GM23338 (cell line): ENCODE measurements around the gene PTGER4.

ENCODE experiments used
- CREB1 ChIP-seq: fragments of 250-450 bp; sonication (Bioruptor Pico); IDR thresholded peaks from 2 replicates; pipeline ENCODE4 v1.5.0; 2020; ENCODE audit warnings: low read depth, mild to moderate bottlenecking, moderate library complexity
- CTCF ChIP-seq, 2 experiments: fragments of 200-600 bp in 1 of 2; sonication (generic) in 1 of 2; conservative IDR thresholded peaks; 2 replicates each; pipeline versions ENCODE4 v1.5.1 to v1.6.1; 2016 to 2017; ENCODE audit warnings: antibody characterized with exemption in 2 of 2, low read depth in 2 of 2, mild to moderate bottlenecking in 2 of 2, moderate library complexity in 1 of 2
- ETS1 ChIP-seq: IDR thresholded peaks from 2 replicates; pipeline ENCODE4 v1.6.1; 2016; ENCODE audit warnings: antibody characterized with exemption
- EZH2 ChIP-seq: fragments of 200-600 bp; sonication (generic); IDR thresholded peaks from one replicate; pipeline ENCODE4 v1.8.0; 2017; ENCODE audit warnings: antibody characterized with exemption, mild to moderate bottlenecking, low read depth; ENCODE audit not compliant: unreplicated experiment
- EZH2phosphoT487 ChIP-seq: fragments of 200-600 bp; sonication (generic); IDR thresholded peaks from one replicate; pipeline ENCODE4 v1.8.1; 2018; ENCODE audit warnings: antibody characterized with exemption; ENCODE audit not compliant: unreplicated experiment
- JUNB ChIP-seq: IDR thresholded peaks from one replicate; pipeline ENCODE4 v1.6.1; 2016; ENCODE audit warnings: antibody characterized with exemption; ENCODE audit not compliant: unreplicated experiment
- POLR2AphosphoS5 ChIP-seq: IDR thresholded peaks from 2 replicates; pipeline ENCODE4 v1.6.1; 2016; ENCODE audit warnings: antibody characterized with exemption, low read depth
- REST ChIP-seq: IDR thresholded peaks from one replicate; pipeline ENCODE4 v1.6.1; 2018; ENCODE audit warnings: antibody characterized with exemption; ENCODE audit not compliant: unreplicated experiment
- STAT1 ChIP-seq: IDR thresholded peaks from one replicate; pipeline ENCODE4 v1.6.1; 2016; ENCODE audit warnings: antibody characterized with exemption; ENCODE audit not compliant: unreplicated experiment
- ZNF114 ChIP-seq: fragments of 250-450 bp; sonication (Bioruptor Pico); IDR thresholded peaks from 2 replicates; pipeline ENCODE4 v1.5.0; 2020; ENCODE audit warnings: mild to moderate bottlenecking, moderate library complexity
- ZNF331 ChIP-seq: fragments of 250-450 bp; sonication (Bioruptor Pico); IDR thresholded peaks from 2 replicates; pipeline ENCODE4 v1.5.0; 2020; ENCODE audit warnings: low read depth, mild to moderate bottlenecking, moderate library complexity

GRCh38 chr5:40734986-40735385 lies 55.3 kb downstream of the PTGER4 start:
- no peak for TF ChIP-seq EZH2phosphoT487
- no peak for TF ChIP-seq CTCF (conservative IDR thresholded peaks at IDR 0.05; ENCODE audit: low read depth in 2 of 2)
- TF ChIP-seq REST, result no peak
- TF ChIP-seq POLR2AphosphoS5, result no peak
- no peak for TF ChIP-seq ETS1
- no peak for TF ChIP-seq STAT1
- TF ChIP-seq JUNB, result no peak
- TF ChIP-seq EZH2, result no peak
- TF ChIP-seq CREB1 (CRISPR knock-in tag), result no peak
- no peak for TF ChIP-seq ZNF331 (CRISPR knock-in tag)
- TF ChIP-seq ZNF114 (CRISPR knock-in tag), result no peak
